ENCODE measurements around the gene CPNE2. TPM values are rescaled to one million over a fixed set of nuclear protein-coding genes. Genes with fewer than 3 reads are reported as not detected.
A peak's percentile ranks its signal among the peaks of the same experiment; 100 is the strongest.

CPNE2 gene
- total RNA-seq = 100 to 1,000 TPM in 2 of 4 donors, 10 to 100 TPM in 2; 41.6 to 154 (median 84.2) TPM

GRCh38 chr16:57091975-57092785 lies at the start of gene CPNE2:
CPNE2 (plus strand) TSS chr16:57092583; CDS start chr16:57110743, 18,160 bp downstream.
- in situ Hi-C loops (cut with MboI; ENCODE audit: low pct_ligation_motif_present in 1 of 4, low pct_unique_long_range_greater_than_20kb in 1 of 4, low sequenced_read_pairs in 3 of 4) = loop anchor here in 2 of 4 donors (25.0 kb wide), 1 partner anchor 320 kb away; the partner anchor contains the start of gene CCL17 (in 2 of the 2)
- H3K27me3 ChIP-seq = no peaks in the 10 kb centered on the region
- intact Hi-C loops (cut with DNase I; ENCODE audit: low total_unique reads) = no loop called here
- H3K4me1 ChIP-seq = peaks cover 6 to 36% (median 27%) of the 10 kb centered on the region in 4 donors
- DNase-seq = peak; percentile 75
- peak within 1 kb of the TSS; percentile 78 to 92 (median 88) for H3K27ac ChIP-seq
- peak within 1 kb of the TSS; percentile 67 to 96 (median 90) for H3K4me3 ChIP-seq
- H3K9me3 ChIP-seq = no peaks in the 10 kb centered on the region
- peak in 2 of 3 donors; percentile 13 to 34 for TF ChIP-seq POLR2AphosphoS5 (IDR thresholded peaks at IDR 0.05)
- no peak for TF ChIP-seq EP300 (IDR thresholded peaks at IDR 0.05; ENCODE audit: low read depth)
- TF ChIP-seq POLR2A (IDR thresholded peaks at IDR 0.05) = peak; percentile 44
- no peak for TF ChIP-seq CTCF (IDR thresholded peaks at IDR 0.05)
- WGBS, 2 donors (ENCODE audit: low coverage in 1 of 2) = 0 to 1% methylated on average over 2 to 19 of the region's 100 CpGs
- no peaks in the 10 kb centered on the region for H3K36me3 ChIP-seq

GRCh38 chr16:57043248-57043647 lies 49.1 kb upstream of the CPNE2 start:
- no peak overlapping the region for H3K27ac ChIP-seq
- in situ Hi-C loops (cut with MboI; ENCODE audit: low pct_ligation_motif_present in 1 of 4, low pct_unique_long_range_greater_than_20kb in 1 of 4, low sequenced_read_pairs in 3 of 4) = loop anchor here in 1 of 4 donors (10.0 kb wide), 1 partner anchor 68 kb away; no protein-coding TSS in a partner anchor
- no peak overlapping the region for H3K4me3 ChIP-seq
- intact Hi-C loops (cut with DNase I; ENCODE audit: low total_unique reads) = loop anchor here (10.0 kb wide), 1 partner anchor 178 kb away; the partner anchor contains the start of gene SLC12A3
- no peaks in the 10 kb centered on the region for H3K27me3 ChIP-seq
- no peaks in the 10 kb centered on the region for H3K9me3 ChIP-seq
- no peak for DNase-seq
- WGBS, 2 donors (ENCODE audit: low coverage in 1 of 2) = 93% methylated on average over 9 of the region's 9 CpGs; no CpG with 5 or more reads in 1 of the 2 donors
- TF ChIP-seq POLR2AphosphoS5 (IDR thresholded peaks at IDR 0.05) (no peak), POLR2A (IDR thresholded peaks at IDR 0.05) (no peak), EP300 (IDR thresholded peaks at IDR 0.05; ENCODE audit: low read depth) (no peak), CTCF (IDR thresholded peaks at IDR 0.05) (no peak)
- peaks cover 0 to 16% (median 0%) of the 10 kb centered on the region in 4 donors for H3K4me1 ChIP-seq
- H3K36me3 ChIP-seq = peaks cover 0 to 16% (median 0%) of the 10 kb centered on the region in 4 donors

GRCh38 chr16:57044931-57045693 lies 47.3 kb upstream of the CPNE2 start:
- Histone ChIP-seq H3K36me3 (peaks cover 0 to 16% (median 0%) of the 10 kb centered on the region in 4 donors), H3K27ac (no peak overlapping the region), H3K9me3 (no peaks in the 10 kb centered on the region), H3K27me3 (no peaks in the 10 kb centered on the region), H3K4me1 (peaks cover 0 to 8% (median 0%) of the 10 kb centered on the region in 4 donors), H3K4me3 (no peak overlapping the region)
- WGBS, 2 donors (ENCODE audit: low coverage in 1 of 2) = 77 to 83% methylated on average over 4 to 12 of the region's 12 CpGs
- TF ChIP-seq POLR2A (IDR thresholded peaks at IDR 0.05) (no peak), EP300 (IDR thresholded peaks at IDR 0.05; ENCODE audit: low read depth) (no peak), CTCF (IDR thresholded peaks at IDR 0.05) (no peak), POLR2AphosphoS5 (IDR thresholded peaks at IDR 0.05) (no peak)
- no peak for DNase-seq
- intact Hi-C loops (cut with DNase I; ENCODE audit: low total_unique reads) = loop anchor here (10.0 kb wide), 1 partner anchor 180 kb away; the partner anchor contains the start of gene SLC12A3
- in situ Hi-C loops (cut with MboI; ENCODE audit: low pct_ligation_motif_present in 1 of 4, low pct_unique_long_range_greater_than_20kb in 1 of 4, low sequenced_read_pairs in 3 of 4) = loop anchor here in 1 of 4 donors (10.0 kb wide), 1 partner anchor 70 kb away; no protein-coding TSS in a partner anchor
